HepG2 (cell line): Measurements from ENCODE around the gene MAMLD1. TPM values are rescaled to one million over a fixed set of nuclear protein-coding genes. Genes with fewer than 3 reads are reported as not detected.

Source experiments
- CENPX ChIP-seq: sonication (generic); formaldehyde crosslinking; IDR thresholded peaks from 2 replicates; pipeline ENCODE4 v1.9.0; 2021; ENCODE audit warnings: mild to moderate bottlenecking, missing genetic modification reagents, moderate library complexity
- GATA4 ChIP-seq: sonication (generic); IDR thresholded peaks from 2 replicates; pipeline ENCODE4 v1.6.1; 2016; ENCODE audit warnings: antibody characterized with exemption, low read depth, borderline replicate concordance
- HNRNPK ChIP-seq: fragments of 200-400 bp; formaldehyde crosslinking; IDR thresholded peaks from 2 replicates; pipeline ENCODE4 v1.6.1; 2018; ENCODE audit warnings: low read length, low read depth, moderate library complexity, mild to moderate bottlenecking; ENCODE audit not compliant: poor library complexity, severe bottlenecking
- HNRNPL ChIP-seq: fragments of 200-400 bp; formaldehyde crosslinking; IDR thresholded peaks from 2 replicates; pipeline ENCODE4 v1.6.1; 2017; ENCODE audit warnings: mild to moderate bottlenecking, low read depth, low read length
- MED1 ChIP-seq: sonication (generic); formaldehyde crosslinking; IDR thresholded peaks from 2 replicates; pipeline ENCODE4 v1.4.0; 2020; ENCODE audit warnings: missing genetic modification reagents
- MYNN ChIP-seq: sonication (generic); formaldehyde crosslinking; IDR thresholded peaks from 2 replicates; pipeline ENCODE4 v1.4.0; 2020; ENCODE audit warnings: mild to moderate bottlenecking, low read depth, missing genetic modification reagents
- NCOR1 ChIP-seq: fragments of 200-600 bp; sonication (generic); IDR thresholded peaks from 2 replicates; pipeline ENCODE4 v1.7.0; 2017; ENCODE audit warnings: antibody characterized with exemption, low read length, borderline replicate concordance
- RAD21 ChIP-seq: fragments of 450-650 bp; formaldehyde crosslinking; IDR thresholded peaks from 2 replicates; pipeline ENCODE4 v1.5.0; 2020; ENCODE audit warnings: mild to moderate bottlenecking
- TAF15 ChIP-seq: fragments of 200-400 bp; formaldehyde crosslinking; IDR thresholded peaks from one replicate; pipeline ENCODE4 v1.6.1; 2018; ENCODE audit warnings: mild to moderate bottlenecking, low read depth, low read length; ENCODE audit not compliant: poor library complexity, severe bottlenecking
- TCF7L2 ChIP-seq: IDR thresholded peaks from 2 replicates; pipeline ENCODE4 v1.6.1; 2011; ENCODE audit warnings: mild to moderate bottlenecking, low read depth, low read length, moderate library complexity
- THRA ChIP-seq: sonication (generic); formaldehyde crosslinking; IDR thresholded peaks from 2 replicates; pipeline ENCODE4 v1.4.0; 2020; ENCODE audit warnings: missing genetic modification reagents, borderline replicate concordance
- TMF1 ChIP-seq: sonication (generic); formaldehyde crosslinking; IDR thresholded peaks from 2 replicates; pipeline ENCODE4 v1.8.1; 2022; ENCODE audit warnings: low read depth, missing genetic modification reagents
- XBP1 ChIP-seq: sonication (generic); formaldehyde crosslinking; IDR thresholded peaks from 2 replicates; pipeline ENCODE4 v1.5.0; 2020; ENCODE audit warnings: missing genetic modification reagents
- ZBTB49 ChIP-seq: sonication (generic); formaldehyde crosslinking; IDR thresholded peaks from 2 replicates; pipeline ENCODE4 v1.4.0; 2020; ENCODE audit warnings: missing genetic modification reagents, borderline replicate concordance
- ZNF160 ChIP-seq: sonication (generic); formaldehyde crosslinking; IDR thresholded peaks from 2 replicates; pipeline ENCODE4 v1.8.0; 2022; ENCODE audit warnings: mild to moderate bottlenecking, inconsistent platforms, missing genetic modification reagents
- ZNF20 ChIP-seq: sonication (generic); formaldehyde crosslinking; IDR thresholded peaks from 2 replicates; pipeline ENCODE4 v1.4.0; 2020; ENCODE audit warnings: mild to moderate bottlenecking, moderate library complexity, missing genetic modification reagents
- ZNF253 ChIP-seq: sonication (generic); formaldehyde crosslinking; IDR thresholded peaks from 2 replicates; pipeline ENCODE4 v1.8.0; 2022; ENCODE audit warnings: mild to moderate bottlenecking, missing genetic modification reagents, borderline replicate concordance
- ZNF367 ChIP-seq: sonication (generic); formaldehyde crosslinking; IDR thresholded peaks from 2 replicates; pipeline ENCODE4 v1.4.0; 2020; ENCODE audit warnings: missing genetic modification reagents, borderline replicate concordance
- ZNF513 ChIP-seq: sonication (generic); formaldehyde crosslinking; conservative IDR thresholded peaks from 2 replicates; pipeline ENCODE4 v1.5.0; 2020; ENCODE audit warnings: missing genetic modification reagents
- ZNF773 ChIP-seq: sonication (generic); formaldehyde crosslinking; IDR thresholded peaks from 2 replicates; pipeline ENCODE4 v1.4.0; 2020; ENCODE audit warnings: missing genetic modification reagents, borderline replicate concordance
- ZNF816 ChIP-seq: sonication (generic); formaldehyde crosslinking; IDR thresholded peaks from 2 replicates; pipeline ENCODE4 v1.8.0; 2022; ENCODE audit warnings: missing genetic modification reagents, mild to moderate bottlenecking, borderline replicate concordance
- ZNF841 ChIP-seq: sonication (generic); formaldehyde crosslinking; IDR thresholded peaks from 2 replicates; pipeline ENCODE4 v1.8.1; 2023; ENCODE audit warnings: missing genetic modification reagents, borderline replicate concordance
- ZSCAN22 ChIP-seq: sonication (generic); formaldehyde crosslinking; IDR thresholded peaks from 2 replicates; pipeline ENCODE4 v1.4.0; 2020; ENCODE audit warnings: mild to moderate bottlenecking, missing genetic modification reagents
- polyA plus RNA-seq, 8 experiments: library from polyadenylated mRNA; depleted of rRNA in 3 of 8; stranded (reverse) in 7 of 8; unstranded in 1 of 8; fragments of >200 nt; fragmentation: Illumina TruSeq in 4 of 8; extraction: Trizol in 4 of 8; gene quantifications; 2 replicates each; pipeline versions ENCODE4 v1.2.1 to v1.2.3, GENCODE V29; 2011 to 2016; ENCODE audit warnings: low read depth in 4 of 8, missing spikeins in 1 of 8, mixed read lengths in 1 of 8; ENCODE audit not compliant: insufficient read depth in 1 of 8
- total RNA-seq, 5 experiments: library from RNA; depleted of rRNA; stranded (reverse); fragments of >200 nt; fragmentation: Illumina TruSeq; extraction: Trizol; gene quantifications; 2 replicates each; pipeline ENCODE4 v1.2.3, GENCODE V29; 2016; ENCODE audit warnings: low read depth in 1 of 5
- TF ChIP-seq, protein P1 (sequence below): sonication (generic); formaldehyde crosslinking; IDR thresholded peaks from 2 replicates; pipeline ENCODE4 v1.8.0; 2022; ENCODE audit warnings: mild to moderate bottlenecking, missing genetic modification reagents, moderate library complexity

Gene MAMLD1
- total and polyA plus RNA-seq, 2 of the 13 experiments (the other 11 are each of a cell fraction or from before 2014, with no cell fraction given), result not detected

- TF ChIP-seq NCOR1 (no peak), ZNF816 (CRISPR knock-in tag) (no peak), ZNF513 (no peak), ZNF841 (CRISPR knock-in tag) (no peak), THRA (CRISPR knock-in tag) (no peak), MED1 (CRISPR knock-in tag) (no peak), ZBTB49 (CRISPR knock-in tag) (no peak), TAF15 (no peak), ZNF773 (CRISPR knock-in tag) (no peak), HNRNPL (0 out of 2 replicates have a peak, but pooled peaks have one; percentile 47), GATA4 (no peak), HNRNPK (no peak), ZNF20 (no peak), TMF1 (CRISPR knock-in tag) (no peak), ZSCAN22 (no peak), ZNF367 (CRISPR knock-in tag) (no peak), XBP1 (CRISPR knock-in tag) (no peak), ZNF253 (CRISPR knock-in tag) (peak; percentile 46; the same call in 1 of the 2 replicates), RAD21 (CRISPR knock-in tag) (no peak), TCF7L2 (no peak), MYNN (no peak), CENPX (CRISPR knock-in tag) (no peak), ZNF160 (CRISPR knock-in tag) (no peak)
- TF ChIP-seq, protein P1, sequence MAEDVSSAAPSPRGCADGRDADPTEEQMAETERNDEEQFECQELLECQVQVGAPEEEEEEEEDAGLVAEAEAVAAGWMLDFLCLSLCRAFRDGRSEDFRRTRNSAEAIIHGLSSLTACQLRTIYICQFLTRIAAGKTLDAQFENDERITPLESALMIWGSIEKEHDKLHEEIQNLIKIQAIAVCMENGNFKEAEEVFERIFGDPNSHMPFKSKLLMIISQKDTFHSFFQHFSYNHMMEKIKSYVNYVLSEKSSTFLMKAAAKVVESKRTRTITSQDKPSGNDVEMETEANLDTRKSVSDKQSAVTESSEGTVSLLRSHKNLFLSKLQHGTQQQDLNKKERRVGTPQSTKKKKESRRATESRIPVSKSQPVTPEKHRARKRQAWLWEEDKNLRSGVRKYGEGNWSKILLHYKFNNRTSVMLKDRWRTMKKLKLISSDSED, result no peak
Observed at GRCh38 chrX:150547375-150548115, 184.4 kb downstream of the MAMLD1 start (continued).
